ENCODE results near the gene ASIC5. TPM values are rescaled to one million over a fixed set of nuclear protein-coding genes. Genes with fewer than 3 reads are reported as not detected.

The ASIC5 gene
- total RNA-seq, 4 donors from 2014 or later = not detected

DNA sequence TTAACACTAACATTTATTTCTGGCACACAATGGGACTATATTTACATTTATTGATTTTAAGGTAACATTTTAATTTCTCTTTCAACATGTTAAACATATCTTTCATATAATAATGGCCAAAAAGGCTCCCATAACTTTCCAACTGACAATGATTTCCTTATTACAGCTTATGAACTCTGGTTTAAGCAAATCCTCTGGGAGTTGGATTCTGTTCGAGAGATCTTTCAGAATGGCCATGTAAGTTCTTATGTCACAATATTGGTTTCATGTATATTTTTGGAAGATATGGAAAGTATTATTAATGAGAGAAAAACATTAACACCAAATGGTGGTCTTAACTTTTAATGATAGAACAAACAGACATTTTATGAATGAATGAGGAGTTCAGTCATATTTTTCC, 41.5 kb upstream of the ASIC5 start:
- DNase-seq (ENCODE audit: low spot score in 2 of 2) = no peak
- TF ChIP-seq CTCF (IDR thresholded peaks at IDR 0.05) (no peak), POLR2A (IDR thresholded peaks at IDR 0.05) (no peak), EP300 (IDR thresholded peaks at IDR 0.05) (no peak)

GRCh38 chr4:155906554-155907247, 40.6 kb upstream of the ASIC5 start:
- whole genome bisulfite sequencing, 2 donors = 63 to 65% methylated on average over 6 of the region's 6 CpGs
- Histone ChIP-seq H3K27me3 (no peaks in the 10 kb centered on the region), H3K36me3 (no peaks in the 10 kb centered on the region), H3K27ac (no peak overlapping the region), H3K4me1 (peaks cover 0 to 20% (median 6%) of the 10 kb centered on the region in 4 donors), H3K9me3 (no peaks in the 10 kb centered on the region), H3K4me3 (no peak overlapping the region)
- TF ChIP-seq POLR2A (IDR thresholded peaks at IDR 0.05) (no peak), EP300 (IDR thresholded peaks at IDR 0.05) (no peak), CTCF (IDR thresholded peaks at IDR 0.05) (no peak)
- DNase-seq (ENCODE audit: low spot score in 2 of 2) = peak in 1 of 2 donors; percentile 33

More for the DNA sequence above, 41.5 kb upstream of the ASIC5 start:
- Histone ChIP-seq H3K4me3 (no peak overlapping the region), H3K4me1 (peaks cover 0 to 20% (median 6%) of the 10 kb centered on the region in 4 donors), H3K36me3 (no peaks in the 10 kb centered on the region), H3K27me3 (no peaks in the 10 kb centered on the region), H3K9me3 (no peaks in the 10 kb centered on the region), H3K27ac (no peak overlapping the region)
- WGBS, 2 donors = 67 to 72% methylated on average over 1 of the region's 1 CpG

- H3K27me3 ChIP-seq = no peaks in the 10 kb centered on the region
- 73 to 76% methylated on average over 3 of the region's 3 CpGs for WGBS, 2 donors
- H3K9me3 ChIP-seq = no peaks in the 10 kb centered on the region
- H3K27ac ChIP-seq = no peak overlapping the region
- peaks cover 0 to 26% (median 6%) of the 10 kb centered on the region in 4 donors for H3K4me1 ChIP-seq
- no peak overlapping the region for H3K4me3 ChIP-seq
- no peak for DNase-seq (ENCODE audit: low spot score in 2 of 2)
- TF ChIP-seq POLR2A (IDR thresholded peaks at IDR 0.05) (no peak), EP300 (IDR thresholded peaks at IDR 0.05) (no peak), CTCF (IDR thresholded peaks at IDR 0.05) (no peak)
- no peaks in the 10 kb centered on the region for H3K36me3 ChIP-seq
Measured at GRCh38 chr4:155904331-155904730, 38.3 kb upstream of the ASIC5 start.

GRCh38 chr4:155903453-155903852, 37.4 kb upstream of the ASIC5 start, which contains the start of gene TDO2:
TSS of gene TDO2 (plus strand) at chr4:155903696. CDS start at chr4:155903759, 63 bp downstream.
- Histone ChIP-seq H3K27me3 (no peaks in the 10 kb centered on the region), H3K36me3 (no peaks in the 10 kb centered on the region), H3K4me3 (no peak within 1 kb of the TSS), H3K4me1 (peaks cover 0 to 24% (median 6%) of the 10 kb centered on the region in 4 donors), H3K9me3 (peaks cover 0 to 4% (median 2%) of the 10 kb centered on the region in 4 donors), H3K27ac (no peak within 1 kb of the TSS)
- WGBS, 2 donors = 52 to 65% methylated on average over 1 of the region's 1 CpG
- DNase-seq (ENCODE audit: low spot score in 2 of 2) = no peak
- TF ChIP-seq EP300 (IDR thresholded peaks at IDR 0.05) (no peak), CTCF (IDR thresholded peaks at IDR 0.05) (no peak), POLR2A (IDR thresholded peaks at IDR 0.05) (no peak)

GRCh38 chr4:155901013-155901412, 34.9 kb upstream of the ASIC5 start:
- DNase-seq (ENCODE audit: low spot score in 2 of 2) = no peak
- 86 to 90% methylated on average over 2 of the region's 2 CpGs for WGBS, 2 donors
- Histone ChIP-seq H3K4me3 (no peak overlapping the region), H3K9me3 (peaks cover 0 to 6% (median 2%) of the 10 kb centered on the region in 4 donors), H3K27me3 (no peaks in the 10 kb centered on the region), H3K4me1 (peaks cover 0 to 6% (median 0%) of the 10 kb centered on the region in 4 donors), H3K27ac (no peak overlapping the region), H3K36me3 (no peaks in the 10 kb centered on the region)
- no peak for TF ChIP-seq EP300 (IDR thresholded peaks at IDR 0.05)
- no peak for TF ChIP-seq POLR2A (IDR thresholded peaks at IDR 0.05)
- no peak for TF ChIP-seq CTCF (IDR thresholded peaks at IDR 0.05)

All from tibial nerve (tissue), 4 donors.